CD4-positive, alpha-beta T cell treated with Interleukin-15 for 1 hour (primary cell): ENCODE results near the gene DTHD1.
A peak's percentile ranks its signal among the peaks of the same experiment; 100 is the strongest.

Experiments
- DNase-seq: peaks from one replicate; pipeline ENCODE4 v3.0.0-alpha.2; 2020

Gene DTHD1

GRCh38 chr4:36320117-36320896, 38.9 kb downstream of the DTHD1 start:
- DNase-seq: no peak

DNA sequence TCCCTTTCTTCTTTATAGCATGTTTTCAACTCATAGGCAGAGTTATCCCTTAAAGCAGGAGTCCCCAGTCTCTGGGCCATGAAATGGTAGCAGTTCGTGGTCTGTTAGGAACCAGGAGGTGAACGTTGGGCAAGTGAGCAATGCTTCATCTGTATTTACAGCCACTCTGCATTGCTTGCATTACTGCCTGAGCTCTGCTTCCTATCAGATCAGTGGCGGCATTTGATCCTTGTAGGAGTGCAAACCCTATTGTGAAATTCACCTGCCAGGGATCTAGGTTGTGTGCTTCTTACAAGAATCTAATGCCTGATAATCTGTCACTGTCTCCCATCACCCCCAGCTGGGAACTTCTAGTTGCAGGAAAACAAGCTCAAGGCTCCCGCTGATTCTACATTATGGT, 39.8 kb downstream of the DTHD1 start:
- no peak for DNase-seq

DNA sequence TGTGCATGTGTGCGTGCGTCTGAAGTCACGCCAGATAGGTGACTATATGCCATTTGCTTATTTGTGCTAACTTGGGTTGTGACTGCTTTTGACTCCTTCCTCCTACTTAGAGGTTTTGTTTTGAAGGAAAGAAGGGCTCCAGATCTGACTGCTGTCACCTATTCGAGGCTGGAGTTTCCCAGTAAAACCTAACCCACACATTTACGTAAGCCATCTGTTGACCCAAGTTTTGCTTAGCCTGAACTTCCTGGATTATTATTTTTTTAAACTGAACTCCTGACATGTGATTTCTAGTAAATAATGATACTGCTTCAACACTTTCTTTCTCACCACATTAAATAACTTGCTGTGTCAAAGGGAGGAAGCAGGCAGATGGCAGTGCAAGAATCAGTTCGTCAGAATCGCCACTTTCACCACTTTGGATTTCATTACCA, 41.5 kb downstream of the DTHD1 start:
- peak; percentile 68 for DNase-seq

GRCh38 chr4:36323816-36324419, 42.5 kb downstream of the DTHD1 start:
- no peak for DNase-seq

GRCh38 chr4:36324808-36325207, 43.4 kb downstream of the DTHD1 start:
- DNase-seq: no peak

DNA sequence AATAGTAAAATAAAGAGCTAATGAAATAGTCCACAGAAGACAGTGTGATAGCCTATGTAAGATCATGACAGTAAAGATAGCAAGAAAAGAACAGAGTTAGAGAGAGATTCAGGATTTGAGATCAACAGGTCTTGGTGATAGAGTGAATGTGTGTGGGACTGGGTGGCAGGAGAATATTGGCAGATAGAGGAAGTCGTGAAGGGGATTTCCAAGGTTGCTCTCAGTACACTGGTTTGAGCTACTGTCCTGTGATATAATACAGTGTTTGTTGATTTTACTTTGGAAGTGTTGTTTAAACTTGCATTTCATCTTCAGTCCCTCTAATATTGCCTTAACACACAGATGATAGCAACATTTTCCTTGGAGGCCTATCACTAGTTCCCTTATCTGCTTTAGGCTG, 44.1 kb downstream of the DTHD1 start:
- peak; percentile 46 for DNase-seq

DNA sequence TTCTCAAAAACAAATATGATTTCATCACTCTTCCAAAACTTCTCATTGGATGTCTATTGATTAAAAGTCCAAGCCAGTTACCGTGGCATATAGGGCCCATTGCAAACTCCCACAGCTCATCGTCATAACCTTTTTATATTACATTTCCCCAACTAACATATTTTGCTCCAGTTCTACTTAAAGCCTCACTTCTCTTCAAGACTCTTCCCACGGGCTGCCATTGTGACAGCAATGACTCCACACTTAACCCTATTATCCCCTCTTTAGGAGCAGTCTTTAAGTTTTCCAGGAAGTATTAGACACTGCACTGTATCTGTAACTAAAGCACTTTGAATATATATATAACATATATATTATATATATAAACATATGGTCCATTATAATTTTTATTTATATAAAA, 44.5 kb downstream of the DTHD1 start:
- no peak for DNase-seq

- no peak for DNase-seq
Measured at GRCh38 chr4:36326476-36327029, 45.1 kb downstream of the DTHD1 start.

- DNase-seq: no peak
Measured at GRCh38 chr4:36327400-36327799, 46.0 kb downstream of the DTHD1 start.

DNA sequence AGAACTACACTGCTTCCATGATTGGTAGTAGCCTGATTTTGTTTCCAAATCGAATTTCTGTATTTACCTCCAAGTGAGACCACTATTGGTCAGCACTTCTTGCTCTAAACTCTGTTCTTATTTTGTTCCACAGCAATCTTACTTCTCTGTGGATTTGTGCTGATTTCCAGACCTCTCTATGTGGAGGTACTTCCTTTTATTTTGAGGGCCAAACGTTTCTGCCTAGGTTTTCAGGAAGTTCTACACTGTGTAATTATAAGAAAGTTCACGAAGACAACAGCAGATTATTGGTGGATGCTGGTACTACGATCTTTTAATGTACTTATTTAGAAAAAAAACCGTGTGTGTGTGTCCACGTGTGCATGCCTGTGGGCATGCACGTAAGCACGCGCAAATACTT, 46.7 kb downstream of the DTHD1 start:
- DNase-seq: no peak

- DNase-seq: no peak
Measured at GRCh38 chr4:36329228-36329627, 47.8 kb downstream of the DTHD1 start.

DNA sequence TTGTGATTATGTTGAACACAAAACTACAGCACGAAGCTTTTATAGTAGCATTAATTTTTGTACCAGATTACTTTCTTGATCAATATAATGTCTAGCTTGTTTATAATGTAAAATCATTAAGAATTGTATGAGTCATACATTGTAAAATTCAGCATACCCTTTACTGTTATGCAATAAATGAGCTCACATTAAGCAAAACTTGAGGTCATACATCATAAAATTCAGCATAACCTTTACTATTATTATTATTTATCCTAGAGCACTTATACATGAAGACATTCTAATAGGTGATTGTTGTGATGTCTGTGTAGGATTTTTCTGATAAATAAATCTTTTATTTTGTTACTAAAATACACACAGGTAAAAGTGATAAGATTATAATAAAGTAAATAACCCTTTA, 49.4 kb downstream of the DTHD1 start:
- DNase-seq: no peak

- no peak for DNase-seq
Measured at GRCh38 chr4:36332023-36332781, 50.8 kb downstream of the DTHD1 start.

- no peak for DNase-seq
Measured at GRCh38 chr4:36332782-36333131, 51.3 kb downstream of the DTHD1 start.

- DNase-seq: no peak
Measured at GRCh38 chr4:36333303-36333877, 52.0 kb downstream of the DTHD1 start.

- no peak for DNase-seq
Measured at GRCh38 chr4:36337665-36338185, 56.3 kb downstream of the DTHD1 start.

GRCh38 chr4:36338973-36339372, 57.6 kb downstream of the DTHD1 start:
- no peak for DNase-seq

DNA sequence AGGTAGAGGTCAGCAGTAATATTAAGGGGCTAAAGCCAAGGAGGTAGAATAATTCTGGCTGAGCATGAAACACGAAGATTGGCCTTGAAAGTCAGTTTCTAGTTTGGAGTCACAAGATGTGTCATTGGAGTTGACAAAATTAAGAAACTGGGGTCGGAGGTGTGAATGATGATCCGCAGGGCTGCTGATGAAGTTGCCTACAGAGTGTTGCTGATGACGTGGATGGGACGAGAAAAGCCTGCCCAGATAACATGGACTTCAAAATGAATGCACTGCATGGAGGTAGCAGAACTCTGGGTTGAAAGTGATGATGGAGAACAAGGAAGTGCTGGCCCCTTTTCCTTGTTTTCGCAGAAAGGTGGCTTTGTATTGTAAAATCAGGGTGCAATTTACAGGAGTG, 60.5 kb downstream of the DTHD1 start:
- no peak for DNase-seq

DNA sequence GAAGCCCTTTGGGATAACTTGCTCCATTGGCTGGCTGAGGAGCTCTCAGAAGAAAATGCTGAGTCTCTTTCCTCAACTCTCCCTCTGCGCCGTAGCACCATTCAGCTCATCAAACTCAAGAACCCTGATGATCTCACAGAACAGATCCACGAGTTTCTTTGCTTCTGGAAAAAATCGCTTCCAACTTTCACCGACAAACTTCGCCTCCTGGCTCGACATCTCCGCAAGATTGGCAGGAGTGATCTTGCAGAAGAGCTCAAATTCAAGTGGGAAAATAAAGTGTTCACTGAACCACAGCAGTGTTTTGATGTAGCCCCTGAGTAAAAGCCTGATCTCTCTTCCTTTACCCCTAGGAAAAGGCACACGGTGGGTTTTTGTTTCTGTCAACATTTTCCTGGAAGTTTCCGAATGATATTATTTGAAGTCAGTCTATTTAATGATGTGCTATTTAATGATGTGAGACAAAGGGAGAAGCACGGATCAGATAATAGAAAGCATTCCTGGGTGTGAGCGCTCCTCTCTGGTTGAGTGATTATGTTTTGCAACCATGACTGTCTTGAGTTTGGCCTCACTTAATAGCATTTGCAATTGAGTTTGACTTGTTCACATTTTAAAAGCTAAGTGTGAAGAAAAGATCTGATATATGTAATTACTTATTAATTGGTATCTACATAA, 62.2 kb downstream of the DTHD1 start:
- no peak for DNase-seq

GRCh38 chr4:36348403-36348938, 67.1 kb downstream of the DTHD1 start:
- no peak for DNase-seq

DNA sequence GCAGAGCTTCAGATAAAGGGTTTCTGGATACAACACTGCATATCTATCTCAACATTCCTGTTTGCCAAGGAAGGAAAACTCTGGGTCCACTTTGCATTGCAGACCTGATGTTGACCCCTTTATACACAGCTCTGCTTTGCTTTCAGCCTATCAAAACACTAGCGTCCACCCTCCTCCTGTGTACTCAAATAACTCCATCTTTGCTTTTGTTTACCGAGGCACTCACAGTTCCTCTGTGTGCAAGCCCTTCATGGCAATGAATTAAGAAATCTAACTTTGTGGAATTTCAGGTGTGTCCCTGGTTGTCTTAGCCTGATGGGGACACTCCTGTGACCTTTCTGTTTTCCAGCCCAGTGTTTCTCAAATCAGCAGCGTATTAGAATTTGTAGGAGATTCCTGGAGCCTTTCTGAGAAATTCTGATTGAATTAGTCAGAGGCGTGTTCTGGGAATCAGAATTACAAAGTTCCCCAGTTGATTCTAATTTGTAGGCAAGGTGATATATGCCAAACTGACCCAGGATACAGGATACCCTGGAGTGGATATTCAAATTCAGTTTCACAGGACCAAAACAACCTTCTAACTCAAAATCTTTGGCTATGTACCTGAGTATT, 68.6 kb downstream of the DTHD1 start:
- no peak for DNase-seq
